GM23338 (cell line): ENCODE measurements around the gene AP3D1. TPM values are rescaled to one million over a fixed set of nuclear protein-coding genes. Genes with fewer than 3 reads are reported as not detected.

Experiments
- ATAC-seq: fragments of 200-7000 bp; cut with Tn5 transposase; 3 replicates; pipeline ENCODE4 v1.9.1; 2020
- DNase-seq: peaks from one replicate; pipeline ENCODE4 v3.0.0-alpha.2; 2015; ENCODE audit warnings: low spot score
- H2AFZ ChIP-seq: fragments of 200-600 bp; sonication (generic); 2 replicates; pipeline ENCODE4 v1.8.0; 2016; ENCODE audit warnings: antibody characterized with exemption, mild to moderate bottlenecking, moderate library complexity
- H3F3A ChIP-seq: fragments of 200-600 bp; sonication (generic); replicated peaks from 2 replicates; pipeline ENCODE4 v1.8.0; 2017; ENCODE audit warnings: antibody characterized with exemption, mixed run types, low read depth
- H3K27ac ChIP-seq: fragments of 200-600 bp; sonication (generic); 2 replicates; pipeline ENCODE4 v1.6.1; 2016; ENCODE audit warnings: low read depth
- H3K27me3 ChIP-seq: fragments of 200-600 bp; sonication (generic); 2 replicates; pipeline ENCODE4 v1.8.0; 2016; ENCODE audit warnings: mild to moderate bottlenecking, mixed run types, moderate library complexity; ENCODE audit not compliant: insufficient read depth
- H3K36me3 ChIP-seq: fragments of 200-600 bp; sonication (generic); 2 replicates; pipeline ENCODE4 v1.8.0; 2016; ENCODE audit warnings: mild to moderate bottlenecking; ENCODE audit not compliant: insufficient read depth
- H3K4me1 ChIP-seq: fragments of 200-600 bp; sonication (generic); 2 replicates; pipeline ENCODE4 v1.8.0; 2016; ENCODE audit warnings: mild to moderate bottlenecking, moderate library complexity; ENCODE audit not compliant: insufficient read depth
- H3K4me2 ChIP-seq: fragments of 200-600 bp; sonication (generic); 2 replicates; pipeline ENCODE4 v1.7.1; 2017; ENCODE audit warnings: mixed run types
- H3K4me3 ChIP-seq: fragments of 200-600 bp; sonication (generic); 2 replicates; pipeline ENCODE4 v1.6.1; 2016; ENCODE audit warnings: mixed run types
- H3K79me2 ChIP-seq: fragments of 200-600 bp; sonication (generic); replicated peaks from 2 replicates; pipeline ENCODE4 v1.8.0; 2017; ENCODE audit warnings: mild to moderate bottlenecking; ENCODE audit not compliant: insufficient read depth
- H3K9me2 ChIP-seq: fragments of 200-600 bp; sonication (generic); 2 replicates; pipeline ENCODE4 v1.8.0; 2017; ENCODE audit not compliant: insufficient read depth
- H4K20me1 ChIP-seq: fragments of 200-600 bp; sonication (generic); replicated peaks from 2 replicates; pipeline ENCODE4 v1.8.0; 2017; ENCODE audit warnings: mild to moderate bottlenecking; ENCODE audit not compliant: insufficient read depth
- H3K27ac Mint-ChIP-seq: 2 replicates; pipeline ENCODE4 v1.8.0; 2020; ENCODE audit warnings: inconsistent platforms, mild to moderate bottlenecking, moderate library complexity, mixed read lengths
- H3K27me3 Mint-ChIP-seq: 3 replicates; pipeline ENCODE4 v1.8.0; 2022; ENCODE audit warnings: low read depth, mild to moderate bottlenecking, moderate library complexity, mixed read lengths, inconsistent platforms; ENCODE audit not compliant: insufficient read depth, poor library complexity
- H3K36me3 Mint-ChIP-seq: 3 replicates; pipeline ENCODE4 v1.8.0; 2021; ENCODE audit warnings: low read depth, mild to moderate bottlenecking, inconsistent platforms, moderate library complexity, mixed read lengths
- H3K4me1 Mint-ChIP-seq: 3 replicates; pipeline ENCODE4 v1.8.0; 2020; ENCODE audit warnings: mild to moderate bottlenecking, inconsistent platforms, mixed read lengths
- H3K4me3 Mint-ChIP-seq: 3 replicates; pipeline ENCODE4 v1.8.0; 2021; ENCODE audit warnings: moderate library complexity, mild to moderate bottlenecking, inconsistent platforms, mixed read lengths
- H3K9me3 Mint-ChIP-seq: 3 replicates; pipeline ENCODE4 v1.8.0; 2020; ENCODE audit warnings: moderate library complexity, mild to moderate bottlenecking, inconsistent platforms, mixed read lengths
- CREB1 ChIP-seq: fragments of 250-450 bp; sonication (Bioruptor Pico); IDR thresholded peaks from 2 replicates; pipeline ENCODE4 v1.5.0; 2020; ENCODE audit warnings: low read depth, mild to moderate bottlenecking, moderate library complexity
- CTCF ChIP-seq, 2 experiments: fragments of 200-600 bp in 1 of 2; sonication (generic) in 1 of 2; conservative IDR thresholded peaks; 2 replicates each; pipeline versions ENCODE4 v1.5.1 to v1.6.1; 2016 to 2017; ENCODE audit warnings: antibody characterized with exemption in 2 of 2, low read depth in 2 of 2, mild to moderate bottlenecking in 2 of 2, moderate library complexity in 1 of 2
- EZH2 ChIP-seq: fragments of 200-600 bp; sonication (generic); IDR thresholded peaks from one replicate; pipeline ENCODE4 v1.8.0; 2017; ENCODE audit warnings: antibody characterized with exemption, mild to moderate bottlenecking, low read depth; ENCODE audit not compliant: unreplicated experiment
- EZH2phosphoT487 ChIP-seq: fragments of 200-600 bp; sonication (generic); IDR thresholded peaks from one replicate; pipeline ENCODE4 v1.8.1; 2018; ENCODE audit warnings: antibody characterized with exemption; ENCODE audit not compliant: unreplicated experiment
- JUNB ChIP-seq: IDR thresholded peaks from one replicate; pipeline ENCODE4 v1.6.1; 2016; ENCODE audit warnings: antibody characterized with exemption; ENCODE audit not compliant: unreplicated experiment
- NANOG ChIP-seq: IDR thresholded peaks from 2 replicates; pipeline ENCODE4 v1.6.1; 2016; ENCODE audit warnings: antibody characterized with exemption, borderline replicate concordance
- POLR2AphosphoS5 ChIP-seq: IDR thresholded peaks from 2 replicates; pipeline ENCODE4 v1.6.1; 2016; ENCODE audit warnings: antibody characterized with exemption, low read depth
- STAT1 ChIP-seq: IDR thresholded peaks from one replicate; pipeline ENCODE4 v1.6.1; 2016; ENCODE audit warnings: antibody characterized with exemption; ENCODE audit not compliant: unreplicated experiment
- ZNF114 ChIP-seq: fragments of 250-450 bp; sonication (Bioruptor Pico); IDR thresholded peaks from 2 replicates; pipeline ENCODE4 v1.5.0; 2020; ENCODE audit warnings: mild to moderate bottlenecking, moderate library complexity
- ZNF331 ChIP-seq: fragments of 250-450 bp; sonication (Bioruptor Pico); IDR thresholded peaks from 2 replicates; pipeline ENCODE4 v1.5.0; 2020; ENCODE audit warnings: low read depth, mild to moderate bottlenecking, moderate library complexity
- polyA plus RNA-seq: library from polyadenylated mRNA; unstranded; fragments of >200 nt; fragmentation: Nextera tagmentation; extraction: Ambion mirVana; gene quantifications from 2 replicates; pipeline ENCODE4 v1.2.1, GENCODE V29; 2016
- total RNA-seq: library from RNA; depleted of rRNA; stranded (reverse); fragments of >200 nt; shearing (Covaris generic); gene quantifications from 2 replicates; pipeline ENCODE4 v1.2.3, GENCODE V29; 2014
- TF ChIP-seq, protein P1 (sequence below): IDR thresholded peaks from one replicate; pipeline ENCODE4 v1.6.1; 2018; ENCODE audit warnings: antibody characterized with exemption; ENCODE audit not compliant: unreplicated experiment
- TF ChIP-seq, protein P2 (sequence below): IDR thresholded peaks from 2 replicates; pipeline ENCODE4 v1.6.1; 2016; ENCODE audit warnings: antibody characterized with exemption

AP3D1 gene
- total and polyA plus RNA-seq, 2 experiments from 2014 or later, result 101 to 236 TPM

- H3K9me3 Mint-ChIP-seq, result no peaks in the 10 kb centered on the region
- H3K27ac Mint-ChIP-seq, result no peak overlapping the region
- no peak for TF ChIP-seq STAT1
- no peak for TF ChIP-seq NANOG
- TF ChIP-seq CTCF (conservative IDR thresholded peaks at IDR 0.05; ENCODE audit: low read depth in 2 of 2), result no peak
- no peak for TF ChIP-seq ZNF114 (CRISPR knock-in tag)
- TF ChIP-seq, protein P1, sequence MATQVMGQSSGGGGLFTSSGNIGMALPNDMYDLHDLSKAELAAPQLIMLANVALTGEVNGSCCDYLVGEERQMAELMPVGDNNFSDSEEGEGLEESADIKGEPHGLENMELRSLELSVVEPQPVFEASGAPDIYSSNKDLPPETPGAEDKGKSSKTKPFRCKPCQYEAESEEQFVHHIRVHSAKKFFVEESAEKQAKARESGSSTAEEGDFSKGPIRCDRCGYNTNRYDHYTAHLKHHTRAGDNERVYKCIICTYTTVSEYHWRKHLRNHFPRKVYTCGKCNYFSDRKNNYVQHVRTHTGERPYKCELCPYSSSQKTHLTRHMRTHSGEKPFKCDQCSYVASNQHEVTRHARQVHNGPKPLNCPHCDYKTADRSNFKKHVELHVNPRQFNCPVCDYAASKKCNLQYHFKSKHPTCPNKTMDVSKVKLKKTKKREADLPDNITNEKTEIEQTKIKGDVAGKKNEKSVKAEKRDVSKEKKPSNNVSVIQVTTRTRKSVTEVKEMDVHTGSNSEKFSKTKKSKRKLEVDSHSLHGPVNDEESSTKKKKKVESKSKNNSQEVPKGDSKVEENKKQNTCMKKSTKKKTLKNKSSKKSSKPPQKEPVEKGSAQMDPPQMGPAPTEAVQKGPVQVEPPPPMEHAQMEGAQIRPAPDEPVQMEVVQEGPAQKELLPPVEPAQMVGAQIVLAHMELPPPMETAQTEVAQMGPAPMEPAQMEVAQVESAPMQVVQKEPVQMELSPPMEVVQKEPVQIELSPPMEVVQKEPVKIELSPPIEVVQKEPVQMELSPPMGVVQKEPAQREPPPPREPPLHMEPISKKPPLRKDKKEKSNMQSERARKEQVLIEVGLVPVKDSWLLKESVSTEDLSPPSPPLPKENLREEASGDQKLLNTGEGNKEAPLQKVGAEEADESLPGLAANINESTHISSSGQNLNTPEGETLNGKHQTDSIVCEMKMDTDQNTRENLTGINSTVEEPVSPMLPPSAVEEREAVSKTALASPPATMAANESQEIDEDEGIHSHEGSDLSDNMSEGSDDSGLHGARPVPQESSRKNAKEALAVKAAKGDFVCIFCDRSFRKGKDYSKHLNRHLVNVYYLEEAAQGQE, result no peak
- TF ChIP-seq, protein P2, sequence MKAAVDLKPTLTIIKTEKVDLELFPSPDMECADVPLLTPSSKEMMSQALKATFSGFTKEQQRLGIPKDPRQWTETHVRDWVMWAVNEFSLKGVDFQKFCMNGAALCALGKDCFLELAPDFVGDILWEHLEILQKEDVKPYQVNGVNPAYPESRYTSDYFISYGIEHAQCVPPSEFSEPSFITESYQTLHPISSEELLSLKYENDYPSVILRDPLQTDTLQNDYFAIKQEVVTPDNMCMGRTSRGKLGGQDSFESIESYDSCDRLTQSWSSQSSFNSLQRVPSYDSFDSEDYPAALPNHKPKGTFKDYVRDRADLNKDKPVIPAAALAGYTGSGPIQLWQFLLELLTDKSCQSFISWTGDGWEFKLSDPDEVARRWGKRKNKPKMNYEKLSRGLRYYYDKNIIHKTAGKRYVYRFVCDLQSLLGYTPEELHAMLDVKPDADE, result no peak
- TF ChIP-seq ZNF331, result no peak
- no peak for TF ChIP-seq POLR2AphosphoS5
- no peak for TF ChIP-seq JUNB
- no peak for TF ChIP-seq CREB1
- TF ChIP-seq EZH2phosphoT487, result no peak
- TF ChIP-seq EZH2, result no peak
- Histone ChIP-seq H3K4me2 (no peak overlapping the region), H4K20me1 (peaks cover 10% of the 10 kb centered on the region), H2AFZ (no peak overlapping the region), H3K36me3 (peaks cover 26% of the 10 kb centered on the region), H3K4me1 (no peaks in the 10 kb centered on the region), H3K27ac (no peak overlapping the region), H3F3A (no peaks in the 10 kb centered on the region), H3K27me3 (no peaks in the 10 kb centered on the region), H3K4me3 (no peak overlapping the region), H3K9me2 (no peaks in the 10 kb centered on the region), H3K79me2 (no peaks in the 10 kb centered on the region)
- no peak overlapping the region for H3K4me3 Mint-ChIP-seq
- H3K36me3 Mint-ChIP-seq, result peaks cover 78% of the 10 kb centered on the region
- H3K27me3 Mint-ChIP-seq, result peaks cover 7% of the 10 kb centered on the region
- H3K4me1 Mint-ChIP-seq, result no peaks in the 10 kb centered on the region; the same call in 2 of the 3 replicates
- DNase-seq (no peak), ATAC-seq (no peak)
These were observed 34.0 kb downstream of the AP3D1 start for GRCh38 chr19:2117215-2117960.
